ENCODE results near the gene FYCO1. TPM values are rescaled to one million over a fixed set of nuclear protein-coding genes. Genes with fewer than 3 reads are reported as not detected.

Gene FYCO1
- total RNA-seq, 4 donors from 2014 or later = 35.8 to 51.2 (median 43.8) TPM

GRCh38 chr3:46024131-46024530 is 28.5 kb upstream of the FYCO1 start:
- Histone ChIP-seq H3K9me3 (peaks cover 0 to 6% (median 0%) of the 10 kb centered on the region in 4 donors), H3K27me3 (no peaks in the 10 kb centered on the region), H3K36me3 (no peaks in the 10 kb centered on the region), H3K27ac (no peak overlapping the region), H3K4me3 (no peak overlapping the region), H3K4me1 (no peaks in the 10 kb centered on the region)
- no peak for DNase-seq
- TF ChIP-seq POLR2A (IDR thresholded peaks at IDR 0.05) (no peak), CTCF (IDR thresholded peaks at IDR 0.05) (no peak)

GRCh38 chr3:46022909-46023785 is 27.5 kb upstream of the FYCO1 start:
- Histone ChIP-seq H3K27ac (no peak overlapping the region), H3K36me3 (no peaks in the 10 kb centered on the region), H3K4me3 (no peak overlapping the region), H3K27me3 (no peaks in the 10 kb centered on the region), H3K9me3 (peaks cover 0 to 6% (median 0%) of the 10 kb centered on the region in 4 donors), H3K4me1 (no peaks in the 10 kb centered on the region)
- TF ChIP-seq CTCF (IDR thresholded peaks at IDR 0.05) = no peak
- TF ChIP-seq POLR2A (IDR thresholded peaks at IDR 0.05) = no peak
- no peak for DNase-seq

GRCh38 chr3:46021516-46021915 is 25.9 kb upstream of the FYCO1 start:
- Histone ChIP-seq H3K4me1 (no peaks in the 10 kb centered on the region), H3K36me3 (no peaks in the 10 kb centered on the region), H3K4me3 (no peak overlapping the region), H3K9me3 (no peaks in the 10 kb centered on the region), H3K27ac (no peak overlapping the region), H3K27me3 (no peaks in the 10 kb centered on the region)
- no peak for DNase-seq
- TF ChIP-seq POLR2A (IDR thresholded peaks at IDR 0.05) = no peak
- TF ChIP-seq CTCF (IDR thresholded peaks at IDR 0.05) = no peak

GRCh38 chr3:46020766-46021510 is 25.3 kb upstream of the FYCO1 start:
- no peak overlapping the region for H3K27ac ChIP-seq
- H3K9me3 ChIP-seq = no peaks in the 10 kb centered on the region
- no peak overlapping the region for H3K4me3 ChIP-seq
- no peaks in the 10 kb centered on the region for H3K4me1 ChIP-seq
- TF ChIP-seq CTCF (IDR thresholded peaks at IDR 0.05) = no peak
- no peak for TF ChIP-seq POLR2A (IDR thresholded peaks at IDR 0.05)
- DNase-seq = no peak
- H3K27me3 ChIP-seq = no peaks in the 10 kb centered on the region
- no peaks in the 10 kb centered on the region for H3K36me3 ChIP-seq

GRCh38 chr3:46019707-46020106 is 24.1 kb upstream of the FYCO1 start:
- Histone ChIP-seq H3K4me3 (no peak overlapping the region), H3K9me3 (no peaks in the 10 kb centered on the region), H3K4me1 (no peaks in the 10 kb centered on the region), H3K36me3 (no peaks in the 10 kb centered on the region), H3K27me3 (no peaks in the 10 kb centered on the region), H3K27ac (no peak overlapping the region)
- TF ChIP-seq CTCF (IDR thresholded peaks at IDR 0.05) = no peak
- no peak for TF ChIP-seq POLR2A (IDR thresholded peaks at IDR 0.05)
- no peak for DNase-seq

Data from Peyer's patch (tissue), 4 donors.